PC-3 (cell line): ENCODE measurements around the gene C1orf159. TPM values are rescaled to one million over a fixed set of nuclear protein-coding genes. Genes with fewer than 3 reads are reported as not detected.

Experiments used
- ATAC-seq: fragments of 200-7000 bp; cut with Tn5 transposase; 2 replicates; pipeline ENCODE4 v1.9.1; 2020; ENCODE audit warnings: mild to moderate bottlenecking, moderate library complexity
- BruUV-seq: library from RNA; stranded (reverse); fragments of 400-500 nt; replicated peaks from 2 replicates; lab custom pipeline; 2021; lab: Mats Ljungman, UMichigan
- CTCF ChIA-PET: fragments of 300-600 bp; sonication (Branson Sonifier 250); formaldehyde crosslinking; loops from one replicate; lab custom pipeline; 2022; ENCODE audit warnings: antibody characterized with exemption; lab: Charles Lee
- POLR2A ChIA-PET: fragments of 300-600 bp; sonication (Branson Sonifier 250); formaldehyde crosslinking; loops from one replicate; lab custom pipeline; 2022; ENCODE audit warnings: antibody characterized with exemption; ENCODE audit not compliant: unreplicated experiment; lab: Charles Lee
- DNase-seq: peaks from one replicate; pipeline ENCODE4 v3.0.0-alpha.2; 2015
- H2AFZ ChIP-seq: fragments of 300-600 bp; sonication (generic); 2 replicates; pipeline ENCODE4 v1.6.0; 2016; ENCODE audit warnings: antibody characterized with exemption, low read length
- H3F3A ChIP-seq: fragments of 300-600 bp; sonication (generic); one replicate; pipeline ENCODE4 v1.6.0; 2017; ENCODE audit warnings: antibody characterized with exemption, low read length, control low read depth, mild to moderate bottlenecking; ENCODE audit not compliant: unreplicated experiment
- H3K27ac ChIP-seq: fragments of 300-600 bp; sonication (generic); 2 replicates; pipeline ENCODE4 v1.5.1; 2016; ENCODE audit warnings: mild to moderate bottlenecking, low read length
- H3K27me3 ChIP-seq: fragments of 300-600 bp; sonication (generic); 2 replicates; pipeline ENCODE4 v1.6.1; 2016; ENCODE audit warnings: low read length, mixed read lengths
- H3K36me3 ChIP-seq: fragments of 300-600 bp; sonication (generic); 2 replicates; pipeline ENCODE4 v1.6.1; 2016; ENCODE audit warnings: low read depth, mixed run types, low read length, mixed read lengths
- H3K4me1 ChIP-seq: fragments of 300-600 bp; sonication (generic); 2 replicates; pipeline ENCODE4 v1.5.1; 2016; ENCODE audit warnings: low read length; ENCODE audit not compliant: insufficient read depth
- H3K4me2 ChIP-seq: fragments of 300-600 bp; sonication (generic); 2 replicates; pipeline ENCODE4 v1.6.0; 2016; ENCODE audit warnings: low read length
- H3K4me3 ChIP-seq: fragments of 300-600 bp; sonication (generic); 2 replicates; pipeline ENCODE4 v1.5.1; 2016; ENCODE audit warnings: mild to moderate bottlenecking, low read length, mixed read lengths
- H3K79me2 ChIP-seq: fragments of 300-600 bp; sonication (generic); 2 replicates; pipeline ENCODE4 v1.6.1; 2017; ENCODE audit warnings: low read length, mixed read lengths
- H3K9ac ChIP-seq: fragments of 300-600 bp; sonication (generic); 2 replicates; pipeline ENCODE4 v1.6.0; 2016; ENCODE audit warnings: mild to moderate bottlenecking, low read length
- H3K9me2 ChIP-seq: fragments of 300-600 bp; sonication (generic); replicated peaks from 2 replicates; pipeline ENCODE4 v1.6.1; 2016; ENCODE audit warnings: mixed run types, low read length, mixed read lengths
- H3K9me3 ChIP-seq: fragments of 300-600 bp; sonication (generic); 2 replicates; pipeline ENCODE4 v1.6.1; 2016; ENCODE audit warnings: low read length, mixed read lengths
- H4K20me1 ChIP-seq: fragments of 300-600 bp; sonication (generic); 2 replicates; pipeline ENCODE4 v1.6.1; 2016; ENCODE audit warnings: low read length, mixed read lengths
- CTCF ChIP-seq: fragments of 300-600 bp; sonication (generic); conservative IDR thresholded peaks from 2 replicates; pipeline ENCODE4 v1.5.1; 2017; ENCODE audit warnings: antibody characterized with exemption, low read depth, mild to moderate bottlenecking, low read length
- EZH2 ChIP-seq: fragments of 300-600 bp; sonication (generic); IDR thresholded peaks from one replicate; pipeline ENCODE4 v1.6.1; 2017; ENCODE audit warnings: antibody characterized with exemption, mild to moderate bottlenecking, low read length; ENCODE audit not compliant: unreplicated experiment
- EZH2phosphoT487 ChIP-seq: fragments of 300-600 bp; sonication (generic); IDR thresholded peaks from 2 replicates; pipeline ENCODE4 v1.6.1; 2018; ENCODE audit warnings: mild to moderate bottlenecking, antibody characterized with exemption, low read length, borderline replicate concordance
- intact Hi-C: fragments of 100-400 bp; cut with micrococcal nuclease; formaldehyde crosslinking; loops from 2 replicates; pipeline ENCODE4 v1.9.0; 2023
- total RNA-seq: library from RNA; depleted of rRNA; stranded (reverse); fragments of >200 nt; gene quantifications from 2 replicates; pipeline ENCODE4 v1.2.3, GENCODE V29; 2014

The C1orf159 gene
- total RNA-seq, 1 experiment from 2014 or later = 78.0 TPM

- no peak for DNase-seq
- Histone ChIP-seq H3K27me3 (no peaks in the 10 kb centered on the region), H3K27ac (no peak overlapping the region), H3K4me1 (no peaks in the 10 kb centered on the region), H3F3A (no peaks in the 10 kb centered on the region), H3K9me2 (no peaks in the 10 kb centered on the region), H3K4me3 (no peak overlapping the region), H3K9ac (no peak overlapping the region), H2AFZ (no peak overlapping the region), H3K36me3 (no peaks in the 10 kb centered on the region), H3K79me2 (no peaks in the 10 kb centered on the region), H3K4me2 (no peak overlapping the region), H4K20me1 (no peaks in the 10 kb centered on the region), H3K9me3 (no peaks in the 10 kb centered on the region)
- TF ChIP-seq EZH2phosphoT487 (no peak), CTCF (no peak), EZH2 (no peak)
- intact Hi-C loops = no loop called here
- BruUV-seq = no TSS peak
- CTCF ChIA-PET = no interaction called here
- no peak for ATAC-seq
- POLR2A ChIA-PET = no interaction called here
Measured at GRCh38 chr1:1085911-1086841, 29.7 kb downstream of the C1orf159 start.

GRCh38 chr1:1085171-1085841, 30.6 kb downstream of the C1orf159 start:
- peaks cover 2% of the 10 kb centered on the region for H3K4me1 ChIP-seq
- H3K4me2 ChIP-seq = no peak overlapping the region
- no peaks in the 10 kb centered on the region for H3K9me3 ChIP-seq
- H3K9me2 ChIP-seq = no peaks in the 10 kb centered on the region
- H3K79me2 ChIP-seq = no peaks in the 10 kb centered on the region
- intact Hi-C loops = no loop called here
- ChIA-PET POLR2A (no interaction called here), CTCF (no interaction called here)
- TF ChIP-seq EZH2 = no peak
- TF ChIP-seq CTCF = no peak
- TF ChIP-seq EZH2phosphoT487 = no peak
- H3F3A ChIP-seq = no peaks in the 10 kb centered on the region
- no peaks in the 10 kb centered on the region for H3K27me3 ChIP-seq
- no peak overlapping the region for H2AFZ ChIP-seq
- ATAC-seq (no peak), DNase-seq (no peak)
- H3K9ac ChIP-seq = no peak overlapping the region
- no peaks in the 10 kb centered on the region for H3K36me3 ChIP-seq
- no TSS peak for BruUV-seq
- no peaks in the 10 kb centered on the region for H4K20me1 ChIP-seq
- H3K4me3 ChIP-seq = no peak overlapping the region
- H3K27ac ChIP-seq = no peak overlapping the region
